Activated T-helper 1 cell treated with anti-CD3 and anti-CD28 coated beads, Interleukin-2, amount 50 U/mL, for 16 hours (primary cell): ENCODE results near the gene DGCR2.
"Not testable (repeated sequence)": the region's sequence is repeated elsewhere in the genome, so short reads cannot be mapped to it uniquely, and the experiment has no call there.

Experiments used
- DNase-seq, 2 donors: peaks; one replicate each; pipeline ENCODE4 v3.0.0-alpha.2; 2020; ENCODE audit warnings: low read depth in 1 of 2, low spot score in 1 of 2

Gene DGCR2

DNA sequence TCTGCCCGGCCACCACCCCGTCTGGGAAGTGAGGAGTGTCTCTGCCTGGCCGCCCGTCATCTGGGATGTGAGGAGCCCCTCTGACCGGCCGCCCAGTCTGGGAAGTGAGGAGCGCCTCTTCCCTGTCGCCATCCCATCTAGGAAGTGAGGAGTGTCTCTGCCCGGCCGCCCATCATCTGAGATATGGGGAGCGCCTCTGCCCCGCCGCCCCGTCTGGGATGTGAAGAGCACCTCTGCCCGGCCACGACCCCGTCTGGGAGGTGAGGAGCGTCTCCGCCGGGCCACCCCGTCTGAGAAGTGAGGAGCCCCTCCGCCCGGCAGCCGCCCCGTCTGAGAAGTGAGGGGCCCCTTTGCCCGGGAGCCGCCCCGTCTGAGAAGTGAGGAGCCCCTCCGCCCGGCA, 38.1 kb downstream of the DGCR2 start:
- not testable (repeated sequence) for DNase-seq

- DNase-seq, result no peak
Measured at GRCh38 chr22:19082793-19083192, 39.4 kb downstream of the DGCR2 start.

- no peak for DNase-seq
Measured at GRCh38 chr22:19082101-19082500, 40.1 kb downstream of the DGCR2 start.

- DNase-seq, result no peak
Measured at GRCh38 chr22:19081351-19081750, 40.9 kb downstream of the DGCR2 start.

GRCh38 chr22:19080853-19081252, 41.4 kb downstream of the DGCR2 start:
- no peak for DNase-seq

DNA sequence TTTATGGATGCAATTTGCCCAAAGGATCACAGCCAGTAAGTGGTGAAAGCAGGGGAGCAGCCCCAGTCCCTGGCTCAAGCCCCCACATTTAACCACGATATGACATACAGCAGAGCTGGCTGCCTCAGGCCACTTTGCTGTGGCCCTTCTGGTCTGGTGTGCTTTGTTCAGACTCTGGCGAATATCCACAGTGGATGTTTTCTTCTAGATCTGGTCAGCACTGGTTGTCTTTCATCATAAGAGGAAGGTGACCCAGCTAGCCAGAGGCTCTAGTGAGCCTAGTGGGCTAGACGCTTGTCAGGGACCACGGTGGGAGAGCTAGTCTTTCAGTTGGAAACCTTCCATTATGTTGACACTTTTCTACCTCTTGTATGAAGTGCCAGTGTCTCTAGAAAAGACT, 42.5 kb downstream of the DGCR2 start:
- DNase-seq, result no peak

GRCh38 chr22:19075404-19075803, 46.8 kb downstream of the DGCR2 start:
- DNase-seq, result no peak

DNA sequence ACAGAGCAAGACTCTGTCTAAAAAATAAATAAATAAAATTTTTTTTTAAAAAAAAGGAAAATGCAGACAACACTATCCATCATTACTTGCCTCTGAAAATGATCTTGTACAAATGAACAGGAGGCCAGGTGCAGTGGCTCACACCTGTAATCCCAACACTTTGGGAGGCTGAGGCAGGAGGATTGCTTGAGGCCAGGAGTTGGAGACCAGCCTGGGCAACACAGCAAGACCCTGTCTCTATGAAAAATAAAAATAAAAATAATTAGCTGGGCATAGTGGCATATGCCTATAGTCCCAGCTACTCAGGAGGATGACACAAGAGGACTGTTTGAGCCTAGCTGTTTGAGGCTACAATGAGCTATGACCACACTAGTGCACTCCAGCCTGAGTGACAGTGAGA, 49.4 kb downstream of the DGCR2 start:
- DNase-seq, result not testable (repeated sequence)

GRCh38 chr22:19070397-19071169, 51.6 kb downstream of the DGCR2 start:
- DNase-seq, result no peak

DNA sequence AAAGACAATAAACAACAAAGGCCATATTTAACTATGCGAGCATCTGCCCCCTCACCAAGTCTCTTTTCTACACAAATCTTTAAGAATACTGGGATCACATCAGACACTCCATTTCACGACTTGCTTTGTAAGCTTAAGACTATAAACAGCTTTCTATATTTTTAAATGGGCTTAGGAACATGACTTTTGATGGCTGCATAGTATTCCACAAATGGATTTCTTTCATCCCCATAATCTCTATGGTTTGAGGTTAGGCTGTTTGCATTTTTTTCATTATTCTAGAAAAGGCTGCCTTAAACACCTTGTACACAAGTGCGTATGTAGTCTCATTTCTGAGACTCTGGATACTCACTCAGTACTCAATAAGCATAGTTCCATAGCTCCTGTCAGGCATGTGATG, 52.8 kb downstream of the DGCR2 start:
- DNase-seq, result no peak

DNA sequence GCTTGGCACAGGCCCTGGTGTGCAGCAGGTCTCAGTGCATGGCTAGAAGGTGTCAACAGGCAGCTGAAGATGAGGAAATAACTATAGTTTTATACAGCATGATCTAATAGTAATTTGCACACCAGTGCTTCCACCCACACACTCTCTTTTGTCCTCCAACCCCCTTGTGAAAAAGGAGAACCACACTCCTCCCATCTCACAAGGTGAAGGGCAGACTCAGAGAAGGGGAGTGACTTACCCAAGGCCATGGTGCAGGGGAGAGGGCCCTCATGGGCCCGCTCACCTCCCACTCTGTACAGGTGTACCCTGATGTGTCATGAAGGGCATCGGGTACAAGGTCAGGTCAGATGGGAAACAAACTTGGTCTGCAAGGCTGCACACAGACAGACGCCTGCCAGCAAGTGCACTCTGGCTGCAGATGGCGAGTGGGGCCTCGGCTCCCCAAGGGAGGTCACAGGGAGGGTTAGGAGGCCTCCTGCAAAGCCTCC, 53.4 kb downstream of the DGCR2 start:
- DNase-seq, result no peak

DNA sequence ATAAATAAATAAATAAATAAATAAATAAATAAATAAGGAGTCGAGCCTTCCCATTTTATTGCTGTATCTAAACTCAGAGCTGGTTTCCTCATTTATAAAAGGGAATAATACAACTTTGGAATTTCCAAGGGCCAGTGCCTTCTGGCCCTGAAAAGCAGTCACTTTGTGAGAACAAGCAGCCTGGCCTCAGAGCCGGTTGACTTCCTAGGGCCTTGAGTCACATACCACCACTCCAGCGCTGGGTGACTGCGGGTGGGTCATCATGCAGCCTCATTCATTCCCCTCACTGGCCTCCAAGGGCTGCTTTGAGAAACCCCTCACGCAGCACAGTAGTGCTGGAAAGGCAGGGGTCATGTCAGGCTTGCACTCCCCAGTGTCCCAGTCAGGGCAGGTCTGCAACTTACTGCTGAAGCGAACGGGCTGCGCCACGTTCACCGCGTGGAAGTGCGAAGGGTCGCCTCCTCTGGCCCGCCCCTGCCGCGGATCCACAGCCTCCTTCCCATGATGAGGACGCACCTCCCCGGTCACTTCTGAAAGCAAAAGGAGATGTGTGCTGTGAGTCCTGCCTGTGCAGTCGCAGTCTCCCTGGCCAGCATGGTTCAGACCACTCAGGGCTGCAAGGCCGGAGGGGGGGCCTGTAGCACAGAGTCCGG, 54.4 kb downstream of the DGCR2 start:
- no peak for DNase-seq

GRCh38 chr22:19066531-19067271, 55.5 kb downstream of the DGCR2 start:
- no peak for DNase-seq

DNA sequence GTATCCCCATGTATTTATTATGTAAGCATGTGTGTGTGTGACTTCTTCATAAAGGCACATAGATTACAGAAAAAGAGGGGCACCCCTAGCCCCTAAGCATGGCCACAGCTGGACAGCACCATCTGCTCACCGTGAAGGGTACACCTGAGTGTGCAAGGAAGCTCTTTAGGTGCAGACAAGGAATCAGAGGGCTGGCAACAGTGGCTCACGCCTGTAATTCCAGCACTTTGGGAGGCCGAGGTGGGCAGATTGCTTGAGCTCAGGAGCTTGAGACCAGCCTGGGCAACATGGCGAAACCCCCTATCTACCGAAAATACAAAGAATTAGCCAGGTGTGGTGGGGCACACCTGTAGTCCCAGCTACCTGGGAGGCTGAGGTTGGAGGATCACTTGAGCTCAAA, 56.3 kb downstream of the DGCR2 start:
- DNase-seq, result no peak

GRCh38 chr22:19065298-19065859, 56.8 kb downstream of the DGCR2 start:
- DNase-seq, result no peak

DNA sequence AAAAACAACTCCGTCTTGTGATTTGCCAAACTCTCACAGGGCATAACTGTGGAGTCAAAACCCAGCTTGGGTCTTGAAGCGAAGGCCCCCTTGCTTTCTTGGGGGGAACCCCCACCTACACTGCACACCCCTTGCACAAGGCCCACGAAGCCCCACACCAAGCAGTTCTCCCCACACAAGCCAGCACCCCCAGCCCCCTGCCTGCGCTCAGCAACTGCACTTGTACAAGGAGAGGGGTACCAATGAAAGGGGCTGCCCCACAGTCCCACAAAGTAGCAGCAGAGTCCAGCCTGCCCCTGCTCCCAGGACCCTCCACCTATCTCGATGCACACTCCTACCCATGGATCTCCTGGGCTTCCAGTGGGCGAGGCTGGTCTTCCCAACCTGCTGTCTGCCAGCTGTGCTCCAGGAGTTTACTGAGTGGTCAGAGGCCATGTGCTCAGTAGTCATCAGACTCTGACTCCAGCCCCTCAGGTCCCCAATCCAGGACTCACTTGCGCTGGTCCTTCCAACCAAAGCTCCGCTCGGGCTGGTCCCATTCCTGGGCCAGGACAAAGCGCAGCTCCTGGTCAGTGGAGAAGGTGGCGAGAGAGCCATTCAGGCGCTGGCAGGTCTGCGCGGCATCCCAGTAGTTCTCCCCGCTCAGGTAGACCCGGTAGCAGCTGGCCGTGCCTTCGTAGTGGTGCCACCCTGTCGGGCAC, 57.7 kb downstream of the DGCR2 start:
- DNase-seq, result no peak

GRCh38 chr22:19063581-19064353, 58.4 kb downstream of the DGCR2 start:
- no peak for DNase-seq

- DNase-seq, result no peak
Measured at GRCh38 chr22:19062943-19063308, 59.3 kb downstream of the DGCR2 start.

GRCh38 chr22:19062139-19062942, 59.9 kb downstream of the DGCR2 start:
- DNase-seq, result no peak
